HG03103 (cell line): ENCODE data around the gene STRIT1.
"Not testable (repeated sequence)": the region's sequence is repeated elsewhere in the genome, so short reads cannot be mapped to it uniquely, and the experiment has no call there.

ENCODE experiments used
- ATAC-seq: cut with Tn5 transposase; IDR thresholded peaks from one replicate; pipeline ENCODE4 v1.9.1; 2021; ENCODE audit warnings: low read depth; ENCODE audit not compliant: unreplicated experiment

The STRIT1 gene

DNA sequence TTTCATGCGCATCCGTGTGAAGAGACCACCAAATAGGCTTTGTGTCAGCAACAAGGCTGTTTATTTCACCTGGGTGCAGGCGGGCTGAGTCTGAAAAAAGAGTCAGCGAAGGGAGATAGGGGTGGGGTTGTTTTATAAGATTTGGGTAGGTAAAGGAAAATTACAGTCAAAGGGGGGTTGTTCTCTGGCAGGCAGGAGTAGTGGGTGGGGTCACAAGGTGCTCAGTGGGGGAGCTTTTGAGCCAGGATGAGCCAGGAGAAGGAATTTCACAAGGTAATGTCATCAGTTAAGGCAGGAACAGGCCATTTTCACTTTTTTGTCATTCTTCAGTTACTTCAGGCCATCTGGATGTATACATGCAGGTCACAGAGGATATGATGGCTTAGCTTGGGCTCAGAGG is 19.0 kb downstream of the STRIT1 start:
- ATAC-seq = not testable (repeated sequence)

DNA sequence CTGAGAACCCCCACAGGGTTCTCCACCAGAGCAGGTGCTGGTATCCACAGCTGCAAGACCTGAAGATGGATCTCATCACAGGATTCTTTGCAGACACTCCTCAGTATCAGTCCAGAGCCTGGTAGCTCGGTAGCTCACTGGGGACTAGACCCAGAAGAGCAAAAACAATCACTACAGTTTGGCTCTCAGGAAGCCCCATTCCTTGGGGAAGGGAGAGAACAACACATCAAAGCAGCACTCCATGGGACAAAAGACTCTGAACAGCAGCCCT is 22.2 kb downstream of the STRIT1 start:
- no peak for ATAC-seq

DNA sequence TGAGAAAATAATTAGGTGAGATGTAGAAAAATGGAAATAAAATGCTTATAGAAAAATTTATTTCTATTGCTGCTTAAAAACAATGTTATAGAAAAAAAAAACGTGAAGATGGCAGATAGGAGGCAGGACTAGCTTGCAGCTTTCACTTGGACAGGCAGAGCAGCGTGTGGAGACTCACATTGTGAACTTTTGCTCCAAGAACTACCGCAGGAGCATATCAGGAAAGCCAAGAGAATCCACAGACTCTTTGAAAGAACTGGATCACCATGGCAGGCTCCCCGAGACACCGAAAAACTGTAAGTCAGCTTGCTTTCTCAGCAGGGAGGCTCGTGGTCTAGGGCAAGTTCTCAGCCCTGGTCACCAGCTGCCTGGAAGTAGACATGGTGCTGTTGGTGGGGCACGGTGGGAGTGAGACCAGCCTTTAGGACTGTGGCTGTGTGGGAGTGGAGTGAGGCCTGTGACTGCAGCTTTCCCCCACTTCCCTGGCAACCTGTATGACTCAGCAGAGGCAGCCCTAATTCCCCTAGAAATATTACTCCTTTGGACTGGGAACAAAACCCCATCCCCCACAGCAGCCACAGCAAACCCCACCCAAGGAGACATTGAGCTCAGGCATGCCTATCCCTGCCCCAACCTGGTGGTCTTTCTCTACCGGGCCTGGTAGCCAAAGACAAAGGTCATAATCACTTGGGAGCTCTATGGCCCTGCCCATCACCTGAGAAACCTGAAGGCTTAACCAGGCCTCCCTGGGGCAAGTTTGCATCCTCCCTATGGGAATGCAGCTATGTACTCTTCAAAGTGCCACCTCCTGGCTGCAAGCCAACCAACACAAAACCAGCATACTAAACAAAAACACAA is 22.8 kb downstream of the STRIT1 start:
- no peak for ATAC-seq

DNA sequence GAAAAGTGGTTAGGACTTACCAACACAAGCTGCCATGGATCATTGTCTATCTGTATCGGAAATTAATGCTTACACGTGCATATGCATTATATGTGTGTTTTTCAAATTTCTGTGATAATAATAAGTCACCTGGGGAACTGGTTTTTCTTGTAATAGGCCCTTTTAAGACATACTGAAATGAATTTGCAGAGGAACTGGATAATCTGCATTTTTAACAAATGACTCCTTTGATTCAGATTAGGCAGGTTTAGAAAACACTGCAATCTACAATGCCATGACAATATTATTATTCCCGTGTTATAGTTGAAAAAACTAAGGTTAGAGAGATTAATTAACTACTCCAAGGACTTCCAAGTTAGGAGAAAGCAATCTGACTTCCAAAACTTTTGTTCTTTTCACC is 23.4 kb downstream of the STRIT1 start:
- no peak for ATAC-seq

DNA sequence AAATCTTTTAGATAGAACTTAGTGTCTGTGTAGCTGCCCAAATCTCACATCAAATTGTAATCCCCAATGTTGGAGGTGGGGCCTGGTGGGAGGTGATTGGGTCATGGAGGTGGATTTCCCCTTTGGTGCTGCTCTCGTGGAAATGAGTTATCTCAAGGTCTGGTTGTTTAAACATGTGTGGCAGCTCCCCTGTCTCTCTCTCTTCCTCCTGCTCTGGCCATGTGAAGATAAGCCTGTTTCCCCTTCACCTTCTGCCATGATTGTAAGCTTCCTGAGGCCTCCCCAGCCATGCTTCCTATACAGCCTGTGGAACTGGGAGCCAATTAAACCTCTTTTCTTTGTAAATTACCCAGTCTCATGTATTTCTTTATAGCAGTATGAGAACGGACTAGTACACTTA is 30.6 kb downstream of the STRIT1 start:
- ATAC-seq = not testable (repeated sequence)

DNA sequence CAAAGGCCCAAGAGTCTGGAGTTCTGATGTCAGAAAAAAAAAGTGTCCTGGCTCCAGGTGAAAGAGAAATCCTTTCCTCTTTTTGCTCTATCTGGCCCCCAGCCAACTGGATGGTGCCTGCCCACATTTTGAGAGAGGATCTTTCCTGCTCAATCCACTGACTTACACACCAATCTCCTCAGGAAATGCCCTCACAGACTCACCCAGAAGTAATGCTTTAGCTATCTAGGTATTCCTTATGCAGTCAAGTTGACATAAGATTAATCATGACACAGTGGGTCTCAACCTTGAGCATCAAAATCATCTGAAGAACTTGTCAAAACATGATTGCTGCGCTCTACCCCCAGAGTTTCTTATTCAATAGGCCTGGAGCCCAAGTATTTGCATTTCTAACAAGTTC is 31.2 kb downstream of the STRIT1 start:
- no peak for ATAC-seq

DNA sequence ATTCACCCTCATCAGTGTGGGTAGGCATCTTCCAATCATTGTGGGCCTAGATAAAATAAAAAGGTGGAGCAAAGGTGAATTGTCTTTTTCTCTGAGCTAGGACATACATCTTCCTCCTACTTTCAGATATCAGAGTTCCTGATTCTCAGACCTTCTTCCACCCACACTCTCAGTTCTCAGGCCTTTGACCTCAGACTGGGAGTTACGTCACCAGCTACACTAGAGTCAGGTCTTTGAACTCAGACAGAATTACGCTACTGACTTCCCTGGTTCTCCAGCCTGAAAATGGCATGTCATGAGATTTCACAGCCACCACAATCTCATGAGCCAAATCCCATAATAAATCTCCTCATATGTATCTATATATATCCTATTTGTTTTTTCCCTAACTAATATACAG is 39.0 kb downstream of the STRIT1 start:
- ATAC-seq = no peak

DNA sequence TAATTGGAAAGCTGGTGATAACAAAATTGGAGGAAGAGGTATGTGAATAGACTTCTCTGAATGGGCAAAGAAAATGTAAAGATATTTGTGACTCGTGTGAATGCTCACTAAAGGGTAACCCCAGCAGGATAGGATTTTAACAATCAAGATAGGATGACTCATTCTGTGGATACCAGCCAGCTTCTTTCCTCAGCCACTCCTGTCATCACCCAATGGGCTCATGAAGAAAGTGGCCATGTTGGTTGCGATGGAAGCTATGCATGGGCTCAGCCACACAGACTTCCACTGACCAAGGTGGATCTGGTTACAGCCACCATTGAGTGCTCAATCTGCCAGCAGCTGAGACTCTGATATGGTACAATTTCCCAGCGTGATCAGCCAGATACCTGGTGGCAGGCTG is 40.9 kb downstream of the STRIT1 start:
- no peak for ATAC-seq

DNA sequence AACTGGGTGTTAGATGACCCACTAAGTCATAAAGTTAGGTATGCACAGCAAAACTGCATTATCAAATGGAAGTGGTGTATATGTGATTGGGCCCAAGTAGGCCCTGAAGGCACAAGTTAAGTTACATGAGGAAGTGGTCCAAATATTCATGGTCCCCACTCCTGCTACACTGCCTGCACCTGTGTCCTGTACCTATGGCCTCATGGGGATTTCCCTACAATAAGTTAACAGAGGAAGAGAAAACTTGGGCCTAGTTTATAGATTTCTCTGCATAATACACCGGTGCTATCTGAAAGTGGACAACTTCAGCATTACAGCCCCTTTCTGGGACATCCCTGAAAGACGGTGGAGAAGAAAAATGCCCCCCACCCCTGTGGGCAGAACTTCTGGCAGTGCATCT is 41.5 kb downstream of the STRIT1 start:
- no peak for ATAC-seq

DNA sequence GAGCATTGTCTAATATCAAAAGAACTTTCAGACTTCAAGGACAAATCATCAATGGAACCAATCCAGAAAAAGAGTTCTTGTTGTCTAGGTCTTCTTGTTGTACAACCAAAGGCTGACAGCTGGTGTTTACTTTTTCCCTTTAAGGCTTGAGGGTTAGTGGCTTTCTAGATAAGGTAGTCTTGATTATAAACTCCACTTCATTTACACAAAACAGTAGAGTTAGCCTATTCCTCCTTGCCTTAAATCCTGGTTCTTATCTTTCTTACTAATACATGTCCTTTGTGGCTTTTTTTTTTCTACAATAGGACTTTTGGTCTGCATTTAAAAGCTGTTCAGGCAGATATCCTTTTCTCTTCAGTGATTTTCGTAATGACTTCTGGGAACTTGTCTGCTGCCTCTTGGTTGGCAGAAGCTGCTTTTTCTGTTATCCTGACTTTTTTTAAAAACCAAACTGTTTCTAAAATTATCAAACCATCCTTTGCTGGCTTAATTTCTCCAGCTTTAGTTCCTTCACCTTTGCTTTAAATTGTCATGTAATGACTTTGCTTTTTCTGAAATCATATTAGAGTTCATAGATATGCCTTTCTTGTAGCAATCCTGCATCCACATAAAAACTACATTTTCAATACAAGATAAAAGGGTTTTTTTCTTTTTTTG is 44.8 kb downstream of the STRIT1 start:
- no peak for ATAC-seq

DNA sequence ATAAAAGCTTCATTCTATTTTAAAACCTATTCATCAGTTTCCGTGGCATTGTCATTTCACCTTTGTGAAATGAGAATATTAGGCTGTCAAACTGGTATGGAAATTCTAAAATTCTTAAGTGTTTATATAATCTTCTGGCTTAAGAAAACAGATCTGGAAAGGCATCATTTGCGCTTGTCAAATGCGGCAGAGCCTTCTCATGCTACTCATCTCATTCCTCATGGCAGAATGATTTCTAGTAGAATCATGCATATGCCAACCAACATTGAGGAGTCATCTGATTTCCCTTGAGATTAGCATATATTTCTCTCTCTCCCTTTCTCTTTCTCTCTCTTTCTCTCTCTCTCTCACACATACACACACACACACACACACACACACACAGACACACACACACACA is 48.8 kb downstream of the STRIT1 start:
- ATAC-seq = no peak

DNA sequence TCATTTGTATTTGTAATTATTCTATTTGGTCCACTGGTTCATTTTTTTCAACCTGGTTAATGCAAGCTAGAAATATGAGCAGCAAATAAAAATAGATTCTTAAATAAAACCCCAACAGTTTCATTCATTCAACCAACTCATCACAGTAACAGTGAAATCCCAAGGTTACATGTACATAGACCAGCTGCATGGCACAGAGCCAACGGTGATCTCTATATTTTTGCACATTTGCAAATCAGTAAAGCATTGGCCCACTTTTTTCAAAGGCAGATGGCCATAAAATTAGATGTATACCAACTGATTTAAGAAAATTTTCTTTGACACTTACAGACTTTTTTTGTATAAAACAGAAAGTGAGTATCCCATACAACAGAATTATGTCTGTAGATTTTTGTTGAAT is 49.3 kb downstream of the STRIT1 start:
- ATAC-seq = no peak

DNA sequence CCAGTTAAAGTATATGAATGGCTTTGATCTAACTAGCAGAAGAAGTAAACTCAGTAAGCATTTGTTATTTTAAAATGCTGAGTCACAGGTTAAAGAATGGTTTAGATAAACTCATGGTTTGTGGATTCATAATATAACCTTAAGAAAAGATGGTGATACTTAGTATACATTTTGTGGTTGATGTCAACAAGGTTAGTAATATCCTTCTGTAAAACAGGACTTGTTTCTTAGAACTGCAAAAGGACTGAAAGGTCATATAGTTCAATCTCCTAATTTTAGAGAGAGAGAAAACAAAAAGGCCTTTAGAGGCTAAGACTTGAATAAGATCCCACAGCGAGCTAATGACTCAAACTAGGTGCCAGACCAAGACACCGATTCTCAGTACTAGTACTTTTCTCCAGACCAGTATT is 50.0 kb downstream of the STRIT1 start:
- peak; percentile 49 for ATAC-seq

DNA sequence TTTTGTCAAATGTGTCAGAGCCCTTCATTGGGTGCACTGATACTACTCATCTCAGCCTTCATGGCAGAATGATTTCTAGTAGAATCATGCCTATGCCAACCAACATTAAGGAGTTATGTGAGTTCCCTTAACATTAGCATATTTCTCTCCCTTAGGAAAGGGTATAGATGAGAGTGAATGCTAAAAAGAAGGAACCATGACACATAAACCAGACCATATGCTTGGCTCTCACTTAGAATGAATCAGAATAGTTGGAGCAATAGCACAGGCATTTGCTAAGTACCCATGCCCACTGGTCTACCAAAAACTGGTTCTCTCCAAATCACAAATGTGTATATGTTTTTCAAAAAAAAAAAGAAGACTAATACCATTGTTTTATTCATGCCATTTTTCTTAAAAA is 51.1 kb downstream of the STRIT1 start:
- no peak for ATAC-seq

DNA sequence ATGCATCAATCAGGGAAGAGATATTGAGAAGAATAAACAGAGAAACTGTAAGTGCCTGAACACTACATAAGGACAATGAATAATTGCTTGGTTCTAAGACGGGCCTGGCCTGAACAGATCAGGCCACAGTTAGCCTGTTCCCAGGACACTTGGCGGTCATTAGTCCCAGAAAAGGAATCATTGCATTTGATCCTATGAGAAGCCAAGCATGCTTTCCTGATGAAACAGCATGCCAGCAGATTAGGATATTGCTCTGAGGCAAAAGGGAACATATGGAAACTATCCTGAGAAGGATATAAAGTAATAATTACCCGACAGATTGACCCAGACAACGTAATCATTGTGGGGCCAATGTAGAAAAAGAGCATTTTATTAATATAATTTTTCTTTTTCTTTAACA is 51.9 kb downstream of the STRIT1 start:
- ATAC-seq = no peak
